A673 (cell line): ENCODE results near the gene SMAD9. TPM values are rescaled to one million over a fixed set of nuclear protein-coding genes. Genes with fewer than 3 reads are reported as not detected.

Source experiments
- BruUV-seq: library from RNA; stranded (reverse); fragments of 400-500 nt; replicated peaks from 2 replicates; lab custom pipeline; 2021; lab: Mats Ljungman, UMichigan
- CTCF ChIA-PET: fragments of 300-600 bp; sonication (Branson Sonifier 250); formaldehyde crosslinking; loops from one replicate; lab custom pipeline; 2022; ENCODE audit warnings: antibody characterized with exemption; lab: Charles Lee
- POLR2A ChIA-PET: fragments of 300-600 bp; sonication (Branson Sonifier 250); formaldehyde crosslinking; loops from one replicate; lab custom pipeline; 2022; ENCODE audit warnings: antibody characterized with exemption; ENCODE audit not compliant: low non-redundant PET; lab: Charles Lee
- DNase-seq: peaks from one replicate; pipeline ENCODE4 v3.0.0-alpha.2; 2015; ENCODE audit warnings: low spot score
- H3K27ac ChIP-seq: fragments of 200-600 bp; sonication (generic); 2 replicates; pipeline ENCODE4 v1.5.1; 2016; ENCODE audit warnings: mixed run types, low read depth, mild to moderate bottlenecking, mixed read lengths, antibody characterized with exemption, low read length; ENCODE audit not compliant: poor library complexity, severe bottlenecking
- H3K27me3 ChIP-seq: fragments of 200-600 bp; sonication (generic); replicated peaks from 2 replicates; pipeline ENCODE4 v1.6.1; 2017; ENCODE audit warnings: mixed run types, low read depth, mild to moderate bottlenecking, mixed read lengths, antibody characterized with exemption, low read length; ENCODE audit not compliant: insufficient read depth, poor library complexity
- H3K36me3 ChIP-seq: fragments of 200-600 bp; sonication (generic); 2 replicates; pipeline ENCODE4 v1.6.1; 2016; ENCODE audit warnings: mixed run types, mild to moderate bottlenecking, mixed read lengths, antibody characterized with exemption, low read length; ENCODE audit not compliant: insufficient read depth, poor library complexity, severe bottlenecking
- H3K4me1 ChIP-seq: fragments of 200-600 bp; sonication (generic); 2 replicates; pipeline ENCODE4 v1.6.1; 2017; ENCODE audit warnings: mixed run types, mild to moderate bottlenecking, mixed read lengths, antibody characterized with exemption, low read length; ENCODE audit not compliant: insufficient read depth, poor library complexity, severe bottlenecking
- H3K4me3 ChIP-seq: fragments of 200-600 bp; sonication (generic); 2 replicates; pipeline ENCODE4 v1.5.1; 2016; ENCODE audit warnings: low read depth, mixed run types, mild to moderate bottlenecking, mixed read lengths, low read length; ENCODE audit not compliant: poor library complexity, severe bottlenecking
- H3K9me3 ChIP-seq: fragments of 200-600 bp; sonication (generic); 2 replicates; pipeline ENCODE4 v1.6.1; 2016; ENCODE audit warnings: mixed run types, low read depth, mild to moderate bottlenecking, mixed read lengths, antibody characterized with exemption, low read length; ENCODE audit not compliant: poor library complexity, severe bottlenecking
- CTCF ChIP-seq: fragments of 300-800, 200-600 bp; sonication (generic); conservative IDR thresholded peaks from 2 replicates; pipeline ENCODE4 v1.5.1; 2017; ENCODE audit warnings: low read depth, mild to moderate bottlenecking, antibody characterized with exemption, low read length, moderate library complexity, mixed read lengths
- EZH2 ChIP-seq: fragments of 200-600 bp; sonication (generic); IDR thresholded peaks from 2 replicates; pipeline ENCODE4 v1.6.1; 2017; ENCODE audit warnings: borderline replicate concordance, low read depth, mild to moderate bottlenecking, mixed read lengths, antibody characterized with exemption, low read length; ENCODE audit not compliant: poor library complexity, severe bottlenecking
- intact Hi-C: fragments of 100-400 bp; cut with micrococcal nuclease; formaldehyde crosslinking; loops from one replicate; pipeline ENCODE4 v1.10.0; 2022; ENCODE audit not compliant: unreplicated experiment
- total RNA-seq: library from RNA; stranded (reverse); gene quantifications from 2 replicates; pipeline ENCODE4 v1.2.3, GENCODE V29; 2021

SMAD9 gene
- total RNA-seq, 1 experiment from 2014 or later: 23.3 TPM

GRCh38 chr13:36870050-36870692 is 49.9 kb downstream of the SMAD9 start:
- H3K27me3 ChIP-seq: no peaks in the 10 kb centered on the region
- no TSS peak for BruUV-seq
- H3K4me3 ChIP-seq: no peak overlapping the region
- CTCF ChIA-PET: no interaction called here
- H3K36me3 ChIP-seq: peaks cover 54% of the 10 kb centered on the region
- TF ChIP-seq CTCF (no peak), EZH2 (no peak)
- POLR2A ChIA-PET: no interaction called here
- H3K9me3 ChIP-seq: no peaks in the 10 kb centered on the region
- no peak for DNase-seq
- intact Hi-C loops: no loop called here
- no peak overlapping the region for H3K27ac ChIP-seq
- no peaks in the 10 kb centered on the region for H3K4me1 ChIP-seq

- BruUV-seq: no TSS peak
- intact Hi-C loops: no loop called here
- POLR2A ChIA-PET: interaction anchor here (0.6 kb wide), 1 partner anchor 13 kb away, joined by 3 read pairs; no protein-coding TSS in a partner anchor
- Histone ChIP-seq H3K27ac (no peak overlapping the region), H3K9me3 (no peaks in the 10 kb centered on the region), H3K4me3 (no peak overlapping the region), H3K4me1 (no peaks in the 10 kb centered on the region), H3K27me3 (no peaks in the 10 kb centered on the region), H3K36me3 (peaks cover 47% of the 10 kb centered on the region)
- CTCF ChIA-PET: no interaction called here
- no peak for DNase-seq
- TF ChIP-seq EZH2 (no peak), CTCF (no peak)
Measured at GRCh38 chr13:36866232-36866631, 53.8 kb downstream of the SMAD9 start.

- no peaks in the 10 kb centered on the region for H3K9me3 ChIP-seq
- H3K36me3 ChIP-seq: peaks cover 38% of the 10 kb centered on the region
- no peaks in the 10 kb centered on the region for H3K27me3 ChIP-seq
- H3K4me3 ChIP-seq: no peak overlapping the region
- intact Hi-C loops: no loop called here
- ChIA-PET CTCF (no interaction called here), POLR2A (no interaction called here)
- no peak for TF ChIP-seq EZH2
- no peak for TF ChIP-seq CTCF
- no peaks in the 10 kb centered on the region for H3K4me1 ChIP-seq
- no peak overlapping the region for H3K27ac ChIP-seq
- DNase-seq: no peak
- no TSS peak for BruUV-seq
Measured at GRCh38 chr13:36865265-36865664, 54.8 kb downstream of the SMAD9 start.
